H1 (cell line): Measurements from ENCODE around the gene TAF9B. TPM values are rescaled to one million over a fixed set of nuclear protein-coding genes. Genes with fewer than 3 reads are reported as not detected.

ENCODE experiments used
- CTCF ChIA-PET: fragments of 300-600 bp; sonication (Branson Sonifier 250); formaldehyde crosslinking; loops from one replicate; lab custom pipeline; 2021; ENCODE audit not compliant: partially characterized antibody; lab: Charles Lee
- POLR2A ChIA-PET: fragments of 300-600 bp; sonication (Branson Sonifier 250); formaldehyde crosslinking; loops from one replicate; lab custom pipeline; 2021; ENCODE audit warnings: inconsistent platforms; ENCODE audit not compliant: partially characterized antibody; lab: Charles Lee
- DNase-seq, 2 experiments: peaks; one replicate each; pipeline versions ENCODE4 v3.0.0 to v3.0.0-alpha.2; 2010 to 2022; ENCODE audit warnings: low spot score in 2 of 2, low read depth in 1 of 2, mixed read lengths in 1 of 2
- FAIRE-seq: peaks from 2 replicates; lab custom pipeline; 2011; peaks lifted over from hg19 to GRCh38; lab: Jason Lieb, UNC
- H2AFZ ChIP-seq: 2 replicates; pipeline ENCODE4 v1.8.1; 2012; ENCODE audit warnings: low read length, inconsistent platforms
- H2AK5ac ChIP-seq: 2 replicates; pipeline ENCODE4 v1.6.1; 2013; ENCODE audit warnings: low read depth, low read length
- H2BK120ac ChIP-seq: replicated peaks from 2 replicates; pipeline ENCODE3; 2013; ENCODE audit warnings: low read depth, low read length, inconsistent platforms
- H2BK12ac ChIP-seq: 2 replicates; pipeline ENCODE4 v1.6.1; 2013; ENCODE audit warnings: low read depth, low read length
- H2BK15ac ChIP-seq: 2 replicates; pipeline ENCODE4 v1.6.1; 2013; ENCODE audit warnings: low read length
- H2BK20ac ChIP-seq: 2 replicates; pipeline ENCODE4 v1.6.1; 2013; ENCODE audit warnings: low read length
- H2BK5ac ChIP-seq: 2 replicates; pipeline ENCODE4 v1.6.1; 2013; ENCODE audit warnings: low read depth, low read length
- H3K14ac ChIP-seq: 2 replicates; pipeline ENCODE4 v1.6.1; 2013; ENCODE audit warnings: inconsistent platforms; ENCODE audit not compliant: insufficient read length
- H3K18ac ChIP-seq: 2 replicates; pipeline ENCODE4 v1.6.1; 2013; ENCODE audit warnings: low read length; ENCODE audit errors: extremely low read depth
- H3K23ac ChIP-seq: 2 replicates; pipeline ENCODE4 v1.6.1; 2013; ENCODE audit warnings: inconsistent platforms; ENCODE audit not compliant: insufficient read length
- H3K23me2 ChIP-seq: 2 replicates; pipeline ENCODE4 v1.6.1; 2013; ENCODE audit warnings: low read depth, low read length
- H3K27ac ChIP-seq: 2 replicates; pipeline ENCODE4 v1.6.1; 2011; ENCODE audit warnings: low read depth, low read length, inconsistent platforms
- H3K27me3 ChIP-seq, 4 experiments: replicated peaks in 1 of 4; 1 replicate in 1 of 4; 2 replicates in 3 of 4; pipeline versions ENCODE4 v1.6.1 to v1.8.1; 2011 to 2013; ENCODE audit warnings: low read length in 3 of 4, mild to moderate bottlenecking in 3 of 4, inconsistent platforms in 2 of 4, mixed read lengths in 2 of 4, moderate library complexity in 1 of 4; ENCODE audit not compliant: control insufficient read depth in 3 of 4, insufficient read depth in 3 of 4; ENCODE audit errors: extremely low read depth in 1 of 4
- H3K36me3 ChIP-seq, 4 experiments: 2 replicates each; pipeline versions ENCODE4 v1.6.1 to v1.8.1; 2011 to 2013; ENCODE audit warnings: mild to moderate bottlenecking in 4 of 4, low read length in 3 of 4, moderate library complexity in 2 of 4, control low read depth in 1 of 4, inconsistent platforms in 1 of 4; ENCODE audit not compliant: insufficient read depth in 4 of 4, control insufficient read depth in 2 of 4
- H3K4ac ChIP-seq: replicated peaks from 2 replicates; pipeline ENCODE3; 2013; ENCODE audit warnings: low read length, low read depth, mixed read lengths, inconsistent platforms; ENCODE audit not compliant: insufficient read length
- H3K4me1 ChIP-seq, 4 experiments: replicated peaks in 1 of 4; 1 replicate in 1 of 4; 2 replicates in 3 of 4; pipeline versions ENCODE4 v1.6.1 to v1.8.1; 2011 to 2013; ENCODE audit warnings: low read length in 3 of 4, inconsistent platforms in 2 of 4, mixed read lengths in 1 of 4; ENCODE audit not compliant: insufficient read depth in 4 of 4, control insufficient read depth in 3 of 4
- H3K4me2 ChIP-seq, 2 experiments: 2 replicates each; pipeline versions ENCODE4 v1.6.1 to v1.8.1; 2011 to 2013; ENCODE audit warnings: low read depth in 2 of 2, low read length in 2 of 2, control low read depth in 1 of 2, inconsistent platforms in 1 of 2, mild to moderate bottlenecking in 1 of 2; ENCODE audit not compliant: insufficient read depth in 1 of 2
- H3K4me3 ChIP-seq, 4 experiments: fragments of 200-600, 300-600 bp in 1 of 4; sonication (generic), shearing (Covaris generic), sonication (Bioruptor Twin) in 1 of 4; 2 replicates each; pipeline versions ENCODE4 v1.5.1 to v1.8.1; 2011 to 2016; ENCODE audit warnings: low read length in 4 of 4, low read depth in 3 of 4, control low read depth in 2 of 4, inconsistent platforms in 2 of 4, mild to moderate bottlenecking in 2 of 4, mixed read lengths in 1 of 4, moderate library complexity in 1 of 4; ENCODE audit not compliant: insufficient read depth in 2 of 4; ENCODE audit errors: extremely low read depth in 1 of 4
- H3K56ac ChIP-seq: replicated peaks from 2 replicates; pipeline ENCODE3; 2013; ENCODE audit warnings: low read depth, mild to moderate bottlenecking, mixed read lengths, low read length, inconsistent platforms; ENCODE audit not compliant: insufficient read length
- H3K79me1 ChIP-seq: 2 replicates; pipeline ENCODE4 v1.6.1; 2013; ENCODE audit warnings: low read depth, low read length, control low read depth
- H3K79me2 ChIP-seq, 2 experiments: 2 replicates each; pipeline versions ENCODE4 v1.6.1 to v1.8.1; 2012 to 2013; ENCODE audit warnings: low read length in 2 of 2, mild to moderate bottlenecking in 2 of 2, inconsistent platforms in 1 of 2; ENCODE audit not compliant: insufficient read depth in 2 of 2, control insufficient read depth in 1 of 2
- H3K9ac ChIP-seq, 4 experiments: replicated peaks in 1 of 4; 1 replicate in 1 of 4; 2 replicates in 3 of 4; pipeline versions ENCODE4 v1.6.1 to v1.8.1; 2011 to 2013; ENCODE audit warnings: low read depth in 3 of 4, low read length in 3 of 4, control low read depth in 2 of 4, mild to moderate bottlenecking in 2 of 4, moderate library complexity in 2 of 4, inconsistent platforms in 1 of 4; ENCODE audit errors: extremely low read depth in 1 of 4
- H3K9me3 ChIP-seq, 2 experiments: 2 replicates each; pipeline versions ENCODE4 v1.6.1 to v1.8.1; 2012 to 2013; ENCODE audit warnings: mild to moderate bottlenecking in 2 of 2, moderate library complexity in 2 of 2, control low read depth in 1 of 2, inconsistent platforms in 1 of 2, low read depth in 1 of 2, low read length in 1 of 2, mixed read lengths in 1 of 2; ENCODE audit not compliant: insufficient read depth in 2 of 2
- H4K20me1 ChIP-seq, 2 experiments: replicated peaks in 1 of 2; 2 replicates each; pipeline versions ENCODE3 to v1.8.1; 2011 to 2013; ENCODE audit warnings: inconsistent platforms in 2 of 2, low read length in 2 of 2, mild to moderate bottlenecking in 1 of 2; ENCODE audit not compliant: insufficient read depth in 2 of 2, control insufficient read depth in 1 of 2
- H4K5ac ChIP-seq: 2 replicates; pipeline ENCODE4 v1.6.1; 2013; ENCODE audit warnings: low read length, low read depth, mixed read lengths, inconsistent platforms; ENCODE audit not compliant: insufficient read length
- H4K8ac ChIP-seq: 2 replicates; pipeline ENCODE4 v1.8.0; 2013; ENCODE audit warnings: mild to moderate bottlenecking, moderate library complexity, low read length, inconsistent platforms; ENCODE audit not compliant: insufficient read depth; ENCODE audit errors: extremely low read depth
- H4K91ac ChIP-seq: replicated peaks from 2 replicates; pipeline ENCODE3; 2013; ENCODE audit warnings: low read length, mixed read lengths, inconsistent platforms; ENCODE audit not compliant: insufficient read length
- CREB1 ChIP-seq: IDR thresholded peaks from 2 replicates; pipeline ENCODE4 v1.6.1; 2012; ENCODE audit warnings: inconsistent platforms
- NANOG ChIP-seq: IDR thresholded peaks from 2 replicates; pipeline ENCODE4 v1.6.1; 2011; ENCODE audit warnings: low read length, low read depth, mild to moderate bottlenecking, inconsistent platforms; ENCODE audit not compliant: insufficient read depth, poor library complexity, severe bottlenecking
- RXRA ChIP-seq: IDR thresholded peaks from 2 replicates; pipeline ENCODE4 v1.6.1; 2011; ENCODE audit warnings: low read depth, mild to moderate bottlenecking, low read length, moderate library complexity; ENCODE audit not compliant: insufficient read depth
- TAF1 ChIP-seq: IDR thresholded peaks from 2 replicates; pipeline ENCODE4 v1.6.1; 2011; ENCODE audit warnings: mild to moderate bottlenecking, low read depth, low read length
- ZNF274 ChIP-seq: IDR thresholded peaks from 2 replicates; pipeline ENCODE4 v1.7.0; 2012; ENCODE audit warnings: low read length, borderline replicate concordance; ENCODE audit errors: extremely low read depth
- polyA plus RNA-seq, 7 experiments: library from polyadenylated mRNA; depleted of rRNA in 3 of 7; stranded (reverse) in 5 of 7; unstranded in 2 of 7; fragments of >200 nt in 5 of 7; fragments of 200-250 nt in 2 of 7; gene quantifications; 1 replicate in 5 of 7; 2 replicates in 1 of 7; 4 replicates in 1 of 7; pipeline versions ENCODE4 v1.2.1 to v1.2.3, GENCODE V29; 2011 to 2013; ENCODE audit warnings: missing spikeins in 2 of 7, mixed read lengths in 2 of 7
- total RNA-seq: library from RNA; stranded (reverse); fragmentation: NEBNext Ultra II Directional; extraction: Animal tissue kit (Norgen Biotek cat#: 25700); gene quantifications from 2 replicates; pipeline ENCODE4 v1.2.1, GENCODE V29; 2021

The TAF9B gene
- total and polyA plus RNA-seq, 2 of the 8 experiments (the other 6 are each of a cell fraction or from before 2014, with no cell fraction given): 23.8 to 42.8 TPM

GRCh38 chrX:78098108-78098507, 41.3 kb downstream of the TAF9B start:
- no peak overlapping the region for H3K18ac ChIP-seq
- no peak overlapping the region for H2BK15ac ChIP-seq
- H2BK20ac ChIP-seq: no peak overlapping the region
- no peak overlapping the region for H3K56ac ChIP-seq
- H2BK12ac ChIP-seq: no peak overlapping the region
- POLR2A ChIA-PET: no interaction called here
- H3K4me3 ChIP-seq: no peak overlapping the region
- no peaks in the 10 kb centered on the region for H3K27me3 ChIP-seq
- H3K4me2 ChIP-seq: no peak overlapping the region
- H2AFZ ChIP-seq: no peak overlapping the region
- FAIRE-seq (no peak), DNase-seq (no peak)
- no peaks in the 10 kb centered on the region for H3K9me3 ChIP-seq
- H3K4me1 ChIP-seq: no peaks in the 10 kb centered on the region
- H2AK5ac ChIP-seq: no peak overlapping the region
- no peaks in the 10 kb centered on the region for H3K79me2 ChIP-seq
- H4K91ac ChIP-seq: no peak overlapping the region
- no peak overlapping the region for H4K8ac ChIP-seq
- H4K20me1 ChIP-seq: no peaks in the 10 kb centered on the region
- H3K4ac ChIP-seq: no peak overlapping the region
- H3K14ac ChIP-seq: no peak overlapping the region
- CTCF ChIA-PET: no interaction called here
- H3K23ac ChIP-seq: no peak overlapping the region
- no peak overlapping the region for H3K9ac ChIP-seq
- no peaks in the 10 kb centered on the region for H3K36me3 ChIP-seq
- H3K23me2 ChIP-seq: no peaks in the 10 kb centered on the region
- no peak overlapping the region for H4K5ac ChIP-seq
- no peak overlapping the region for H2BK120ac ChIP-seq
- no peaks in the 10 kb centered on the region for H3K79me1 ChIP-seq
- no peak overlapping the region for H2BK5ac ChIP-seq
- H3K27ac ChIP-seq: no peak overlapping the region
- no peak for TF ChIP-seq RXRA
- no peak for TF ChIP-seq TAF1
- TF ChIP-seq ZNF274: no peak
- no peak for TF ChIP-seq NANOG
- TF ChIP-seq CREB1: no peak
